ENCODE data around the gene GPC5.

GPC5 gene

GRCh38 chr13:92658293-92658692, 1259.9 kb downstream of the GPC5 start:
- no peak for TF ChIP-seq CTCF (IDR thresholded peaks at IDR 0.05; ENCODE audit: insufficient read depth, low read length, poor library complexity, severe bottlenecking)
- no peak for DNase-seq (ENCODE audit: extremely low read depth, insufficient read length)
- no peak overlapping the region for H3K4me3 ChIP-seq (replicated peaks; ENCODE audit: low read depth, low read length)
- no peaks in the 10 kb centered on the region for H3K27me3 ChIP-seq (replicated peaks; ENCODE audit: control insufficient read depth, insufficient read depth, low read length)
- H3K36me3 ChIP-seq (ENCODE audit: control insufficient read depth, insufficient read depth, low read length), result no peaks in the 10 kb centered on the region

GRCh38 chr13:92661406-92661805, 1263.0 kb downstream of the GPC5 start:
- Histone ChIP-seq H3K27me3 (replicated peaks; ENCODE audit: control insufficient read depth, insufficient read depth, low read length) (no peaks in the 10 kb centered on the region), H3K36me3 (ENCODE audit: control insufficient read depth, insufficient read depth, low read length) (no peaks in the 10 kb centered on the region), H3K4me3 (replicated peaks; ENCODE audit: low read depth, low read length) (no peak overlapping the region)
- no peak for DNase-seq (ENCODE audit: extremely low read depth, insufficient read length)
- TF ChIP-seq CTCF (IDR thresholded peaks at IDR 0.05; ENCODE audit: insufficient read depth, low read length, poor library complexity, severe bottlenecking), result no peak

- no peak for DNase-seq (ENCODE audit: extremely low read depth, insufficient read length)
- Histone ChIP-seq H3K36me3 (ENCODE audit: control insufficient read depth, insufficient read depth, low read length) (no peaks in the 10 kb centered on the region), H3K4me3 (replicated peaks; ENCODE audit: low read depth, low read length) (no peak overlapping the region), H3K27me3 (replicated peaks; ENCODE audit: control insufficient read depth, insufficient read depth, low read length) (no peaks in the 10 kb centered on the region)
- no peak for TF ChIP-seq CTCF (IDR thresholded peaks at IDR 0.05; ENCODE audit: insufficient read depth, low read length, poor library complexity, severe bottlenecking)
These were observed 1269.7 kb downstream of the GPC5 start for GRCh38 chr13:92668157-92668556.

GRCh38 chr13:92670096-92670495, 1271.7 kb downstream of the GPC5 start:
- no peaks in the 10 kb centered on the region for H3K27me3 ChIP-seq (replicated peaks; ENCODE audit: control insufficient read depth, insufficient read depth, low read length)
- DNase-seq (ENCODE audit: extremely low read depth, insufficient read length), result no peak
- no peak for TF ChIP-seq CTCF (IDR thresholded peaks at IDR 0.05; ENCODE audit: insufficient read depth, low read length, poor library complexity, severe bottlenecking)

GRCh38 chr13:92671821-92672220, 1273.4 kb downstream of the GPC5 start:
- no peak overlapping the region for H3K4me3 ChIP-seq (replicated peaks; ENCODE audit: low read depth, low read length)
- no peak for TF ChIP-seq CTCF (IDR thresholded peaks at IDR 0.05; ENCODE audit: insufficient read depth, low read length, poor library complexity, severe bottlenecking)
- no peaks in the 10 kb centered on the region for H3K36me3 ChIP-seq (ENCODE audit: control insufficient read depth, insufficient read depth, low read length)
- no peaks in the 10 kb centered on the region for H3K27me3 ChIP-seq (replicated peaks; ENCODE audit: control insufficient read depth, insufficient read depth, low read length)
- no peak for DNase-seq (ENCODE audit: extremely low read depth, insufficient read length)

More at GRCh38 chr13:92670096-92670495, 1271.7 kb downstream of the GPC5 start:
- no peaks in the 10 kb centered on the region for H3K36me3 ChIP-seq (ENCODE audit: control insufficient read depth, insufficient read depth, low read length)
- H3K4me3 ChIP-seq (replicated peaks; ENCODE audit: low read depth, low read length), result no peak overlapping the region

GRCh38 chr13:92676246-92676645, 1277.8 kb downstream of the GPC5 start:
- Histone ChIP-seq H3K36me3 (ENCODE audit: control insufficient read depth, insufficient read depth, low read length) (no peaks in the 10 kb centered on the region), H3K27me3 (replicated peaks; ENCODE audit: control insufficient read depth, insufficient read depth, low read length) (no peaks in the 10 kb centered on the region), H3K4me3 (replicated peaks; ENCODE audit: low read depth, low read length) (no peak overlapping the region)
- DNase-seq (ENCODE audit: extremely low read depth, insufficient read length), result no peak
- TF ChIP-seq CTCF (IDR thresholded peaks at IDR 0.05; ENCODE audit: insufficient read depth, low read length, poor library complexity, severe bottlenecking), result no peak

Data from GM06990 (cell line).